Liver (tissue), 9 donors: Measurements from ENCODE around the gene LSM14B. TPM values are rescaled to one million over a fixed set of nuclear protein-coding genes. Genes with fewer than 3 reads are reported as not detected.

ENCODE experiments used
- DNase-seq: peaks from one replicate; pipeline ENCODE4 v3.0.0-alpha.2; 2017; ENCODE audit warnings: low spot score
- H3K27ac ChIP-seq, 2 donors: one replicate each; pipeline ENCODE4 v1.7.0; 2013; ENCODE audit warnings: inconsistent platforms in 2 of 2, low read length in 2 of 2, control low read depth in 1 of 2, low read depth in 1 of 2, mild to moderate bottlenecking in 1 of 2
- H3K27me3 ChIP-seq, 4 donors: one replicate each; pipeline versions ENCODE4 v1.6.1 to v1.7.0; 2013; ENCODE audit warnings: low read length in 3 of 4, inconsistent platforms in 1 of 4, mild to moderate bottlenecking in 1 of 4, moderate library complexity in 1 of 4; ENCODE audit not compliant: control insufficient read depth in 4 of 4, insufficient read depth in 4 of 4
- H3K36me3 ChIP-seq, 4 donors: one replicate each; pipeline versions ENCODE4 v1.6.1 to v1.7.0; 2013; ENCODE audit warnings: low read length in 3 of 4, mild to moderate bottlenecking in 3 of 4, low read depth in 1 of 4, moderate library complexity in 1 of 4; ENCODE audit not compliant: control insufficient read depth in 4 of 4, insufficient read depth in 3 of 4
- H3K4me1 ChIP-seq, 4 donors: one replicate each; pipeline versions ENCODE4 v1.6.1 to v1.7.0; 2013; ENCODE audit warnings: low read length in 3 of 4, mild to moderate bottlenecking in 3 of 4, moderate library complexity in 1 of 4; ENCODE audit not compliant: control insufficient read depth in 4 of 4, insufficient read depth in 4 of 4
- H3K4me3 ChIP-seq, 3 donors: one replicate each; pipeline versions ENCODE4 v1.6.1 to v1.7.0; 2013; ENCODE audit warnings: low read length in 3 of 3, control low read depth in 1 of 3, low read depth in 1 of 3, mild to moderate bottlenecking in 1 of 3
- H3K9ac ChIP-seq, 2 donors: one replicate each; pipeline ENCODE4 v1.7.0; 2013; ENCODE audit warnings: low read length in 2 of 2, mild to moderate bottlenecking in 2 of 2, moderate library complexity in 2 of 2, control low read depth in 1 of 2, low read depth in 1 of 2
- H3K9me3 ChIP-seq, 4 donors: one replicate each; pipeline versions ENCODE4 v1.6.1 to v1.7.0; 2013; ENCODE audit warnings: low read length in 3 of 4; ENCODE audit not compliant: control insufficient read depth in 4 of 4
- EGR1 ChIP-seq, 2 donors: IDR thresholded peaks; 2 replicates each; pipeline ENCODE4 v1.6.1; 2016 to 2018; ENCODE audit warnings: antibody characterized with exemption in 2 of 2, low read depth in 2 of 2
- FOXA1 ChIP-seq: IDR thresholded peaks from 2 replicates; pipeline ENCODE4 v1.6.1; 2016; ENCODE audit warnings: antibody characterized with exemption
- FOXA2 ChIP-seq: IDR thresholded peaks from 2 replicates; pipeline ENCODE4 v1.6.1; 2016; ENCODE audit warnings: antibody characterized with exemption
- GABPA ChIP-seq, 2 donors: IDR thresholded peaks in 1 of 2; conservative IDR thresholded peaks in 1 of 2; 2 replicates each; pipeline ENCODE4 v1.6.1; 2016; ENCODE audit warnings: antibody characterized with exemption in 2 of 2, mild to moderate bottlenecking in 1 of 2, moderate library complexity in 1 of 2
- HNF4A ChIP-seq, 2 donors: conservative IDR thresholded peaks; 2 replicates each; pipeline ENCODE4 v1.6.1; 2016; ENCODE audit warnings: antibody characterized with exemption in 2 of 2, mild to moderate bottlenecking in 2 of 2
- HNF4G ChIP-seq: IDR thresholded peaks from 2 replicates; pipeline ENCODE4 v1.6.1; 2016; ENCODE audit warnings: antibody characterized with exemption
- JUND ChIP-seq, 2 donors: IDR thresholded peaks; 2 replicates each; pipeline ENCODE4 v1.6.1; 2016; ENCODE audit warnings: antibody characterized with exemption in 2 of 2
- MAX ChIP-seq: IDR thresholded peaks from 2 replicates; pipeline ENCODE4 v1.6.1; 2016; ENCODE audit warnings: antibody characterized with exemption
- NR2F2 ChIP-seq: IDR thresholded peaks from 2 replicates; pipeline ENCODE4 v1.6.1; 2016; ENCODE audit warnings: antibody characterized with exemption
- RAD21 ChIP-seq, 2 donors: IDR thresholded peaks; 2 replicates each; pipeline ENCODE4 v1.6.1; 2016; ENCODE audit warnings: antibody characterized with exemption in 2 of 2, mild to moderate bottlenecking in 2 of 2
- RXRA ChIP-seq, 2 donors: IDR thresholded peaks; 2 replicates each; pipeline ENCODE4 v1.6.1; 2017 to 2018; ENCODE audit warnings: antibody characterized with exemption in 2 of 2, mild to moderate bottlenecking in 1 of 2
- SP1 ChIP-seq: IDR thresholded peaks from 2 replicates; pipeline ENCODE4 v1.6.1; 2018; ENCODE audit warnings: antibody characterized with exemption, mild to moderate bottlenecking
- TAF1 ChIP-seq: conservative IDR thresholded peaks from 2 replicates; pipeline ENCODE4 v1.6.1; 2016; ENCODE audit warnings: antibody characterized with exemption, mild to moderate bottlenecking
- YY1 ChIP-seq: IDR thresholded peaks from 2 replicates; pipeline ENCODE4 v1.6.1; 2016; ENCODE audit warnings: antibody characterized with exemption, mild to moderate bottlenecking
- WGBS: extraction: QIAGEN DNeasy Blood & Tissue Kit; methylation state at CpG from one replicate; pipeline ENCODE4 v1.1.7; 2013; 5-methylcytosine and 5-hydroxymethylcytosine counted together
- polyA plus RNA-seq, 2 donors: library from polyadenylated mRNA; stranded (reverse) in 1 of 2; unstranded in 1 of 2; fragments of 200-250 nt in 1 of 2; fragments of >200 nt in 1 of 2; fragmentation: Nextera tagmentation in 1 of 2; extraction: Ambion mirVana in 1 of 2; gene quantifications; one replicate each; pipeline versions ENCODE4 v1.2.1 to v1.2.3, GENCODE V29; 2013 to 2015
- total RNA-seq, 2 donors: library from RNA; depleted of rRNA; stranded (reverse); fragments of >200 nt; gene quantifications; one replicate each; pipeline ENCODE4 v1.2.3, GENCODE V29; 2014
- TF ChIP-seq, protein P1 (sequence below): IDR thresholded peaks from 2 replicates; pipeline ENCODE4 v1.6.1; 2016; ENCODE audit warnings: antibody characterized with exemption
- TF ChIP-seq, protein P2 (sequence below): fragments of 150-350 bp; IDR thresholded peaks from 2 replicates; pipeline ENCODE4 v1.5.1; 2017; ENCODE audit warnings: improper control_type of control experiment, low read depth, low read length; ENCODE audit not compliant: missing input control
- TF ChIP-seq, protein P3 (sequence below): IDR thresholded peaks from 2 replicates; pipeline ENCODE4 v1.6.1; 2016; ENCODE audit warnings: antibody characterized with exemption
- donor health status: healthy.
- donor health status: healthy.
- donor health status: healthy.
- donor health status: healthy.
- donor health status: healthy.

Gene LSM14B
- total and polyA plus RNA-seq, 4 donors, result 0.99 to 15.9 (median 13.3) TPM

GRCh38 chr20:62142252-62143080 lies 20.2 kb downstream of the LSM14B start (continued):
- TF ChIP-seq FOXA1 (no peak), RXRA (IDR thresholded peaks at IDR 0.05) (no peak), GABPA (IDR thresholded peaks at IDR 0.05 in 1 of 2, conservative IDR thresholded peaks at IDR 0.05 in 1 of 2) (no peak), JUND (IDR thresholded peaks at IDR 0.05) (no peak), RAD21 (IDR thresholded peaks at IDR 0.05) (no peak), HNF4G (no peak), NR2F2 (no peak), YY1 (no peak), SP1 (no peak)

DNA sequence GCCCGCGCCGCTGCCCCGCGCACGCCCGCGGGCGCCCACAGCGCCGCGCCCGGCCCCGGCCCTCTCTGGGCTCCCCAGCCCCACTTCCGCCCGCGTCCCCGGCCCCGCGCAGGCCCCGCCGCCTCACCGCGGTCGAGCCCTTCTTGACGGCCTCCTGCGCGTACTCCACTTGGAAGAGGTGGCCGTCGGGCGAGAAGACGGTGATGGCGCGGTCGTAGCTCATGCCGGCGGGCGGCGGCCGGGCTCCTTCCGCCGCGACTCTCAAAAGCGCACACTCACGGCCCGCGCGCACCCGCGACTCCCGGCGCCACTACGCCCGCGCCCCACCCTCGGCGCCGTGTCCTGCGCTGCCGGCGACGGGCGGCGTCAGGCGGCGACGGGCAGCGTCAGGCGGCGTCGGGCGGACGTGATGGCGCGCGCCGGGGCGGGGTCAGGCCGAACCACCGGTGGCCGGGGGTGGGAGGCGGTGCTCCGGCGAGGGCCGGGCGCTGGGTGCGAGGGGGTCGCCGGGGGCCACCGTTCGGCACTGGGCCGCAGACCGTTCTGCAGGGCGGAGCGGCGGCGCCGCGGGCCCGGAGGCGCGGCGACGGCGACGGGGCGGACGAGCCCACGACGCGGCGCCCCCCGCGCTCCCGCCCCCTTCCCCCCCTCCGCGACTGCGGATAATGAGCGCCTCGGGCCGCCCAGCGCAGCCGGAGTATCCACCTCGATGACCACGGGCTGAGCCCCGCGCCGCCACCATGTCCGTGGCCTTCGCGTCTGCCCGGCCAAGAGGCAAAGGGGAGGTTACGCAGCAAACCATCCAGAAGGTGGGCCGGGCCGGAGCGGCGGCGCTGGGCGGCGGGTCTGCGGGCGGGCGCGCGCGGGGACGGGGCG lies 21.0 kb downstream of the LSM14B start, which contains the start of the genes PSMA7 and SS18L1:
Gene PSMA7, minus strand, starts transcription at position 314 of the 876 bp plus-strand sequence. Its CDS starts 91 bp downstream, at position 223.
Gene SS18L1, plus strand, starts transcription at position 689 of the 876 bp plus-strand sequence. Its CDS starts 52 bp downstream, at position 741.
- under 1% methylated on average over 145 of the region's 148 CpGs for WGBS
- TF ChIP-seq YY1 (peak; percentile 75), TAF1 (no peak)
- peaks cover 8 to 22% (median 19%) of the 10 kb centered on the region in 4 donors for H3K36me3 ChIP-seq
- H3K4me3 ChIP-seq, result peak within 1 kb of the TSS; percentile 74 to 94 (median 82)
- no peaks in the 10 kb centered on the region for H3K27me3 ChIP-seq
- no peaks in the 10 kb centered on the region for H3K9me3 ChIP-seq
- peaks cover 23 to 57% (median 48%) of the 10 kb centered on the region in 4 donors for H3K4me1 ChIP-seq
- peak within 1 kb of the TSS; percentile 86 to 90 for H3K27ac ChIP-seq
- H3K9ac ChIP-seq, result peak within 1 kb of the TSS; percentile 87 to 95
- peak; percentile 89 for DNase-seq

DNA sequence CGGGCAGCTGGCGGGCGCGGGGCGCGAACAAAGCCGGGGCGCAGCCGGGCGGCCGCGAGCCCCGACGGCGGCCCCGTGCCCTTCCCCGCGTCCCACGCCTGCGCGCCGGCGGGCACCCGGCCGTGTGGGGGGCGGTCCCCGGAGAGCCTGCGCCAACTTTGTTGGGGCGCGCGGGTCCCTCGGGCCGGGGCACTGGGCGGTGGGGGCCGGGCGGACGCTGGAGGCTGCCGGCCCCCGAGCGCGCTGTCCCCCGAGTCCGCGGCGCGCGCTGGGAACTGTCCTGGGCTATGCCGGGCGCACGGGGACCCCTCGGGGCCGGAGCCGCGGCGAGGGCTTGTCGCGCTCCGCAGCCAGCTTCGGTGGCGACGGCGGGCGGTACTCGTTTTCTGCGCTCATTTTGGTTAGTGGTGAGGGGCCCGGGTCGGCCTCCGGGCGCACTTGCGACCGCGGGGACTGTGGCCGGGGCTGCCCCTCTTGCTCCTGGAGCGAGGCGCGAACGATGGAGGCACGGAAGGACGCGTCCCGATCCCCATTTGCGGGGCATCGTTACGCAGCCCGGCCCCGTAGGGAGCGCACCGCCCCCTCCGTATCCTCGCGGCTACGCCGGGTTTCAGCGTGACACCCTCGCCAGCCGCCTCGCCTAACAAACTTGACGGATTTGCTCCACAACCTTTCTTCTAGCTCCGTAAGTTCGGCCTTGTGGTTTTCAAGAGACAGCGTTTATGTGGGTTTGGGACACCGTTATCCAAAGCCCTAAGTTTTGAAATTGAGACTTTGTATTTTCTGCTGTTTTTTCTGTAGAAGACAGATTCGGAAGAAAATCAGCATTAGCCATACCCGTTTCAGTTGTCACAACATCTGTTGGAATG lies 21.9 kb downstream of the LSM14B start:
- H3K4me1 ChIP-seq, result peaks cover 25 to 66% (median 56%) of the 10 kb centered on the region in 4 donors
- peak overlapping the region; percentile 65 to 90 for H3K27ac ChIP-seq
- WGBS, result under 1% methylated on average over 104 of the region's 104 CpGs
- TF ChIP-seq RXRA (IDR thresholded peaks at IDR 0.05) (no peak), FOXA2 (no peak), MAX (no peak), EGR1 (IDR thresholded peaks at IDR 0.05; ENCODE audit: low read depth in 2 of 2) (no peak), HNF4A (conservative IDR thresholded peaks at IDR 0.05) (no peak), YY1 (peak; percentile 55), NR2F2 (no peak), JUND (IDR thresholded peaks at IDR 0.05) (no peak), FOXA1 (no peak), TAF1 (no peak), RAD21 (IDR thresholded peaks at IDR 0.05) (peak in 1 of 2 donors; percentile 37), GABPA (IDR thresholded peaks at IDR 0.05 in 1 of 2, conservative IDR thresholded peaks at IDR 0.05 in 1 of 2) (no peak)
- TF ChIP-seq, protein P1, sequence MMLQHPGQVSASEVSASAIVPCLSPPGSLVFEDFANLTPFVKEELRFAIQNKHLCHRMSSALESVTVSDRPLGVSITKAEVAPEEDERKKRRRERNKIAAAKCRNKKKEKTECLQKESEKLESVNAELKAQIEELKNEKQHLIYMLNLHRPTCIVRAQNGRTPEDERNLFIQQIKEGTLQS, result no peak
- TF ChIP-seq, protein P2, sequence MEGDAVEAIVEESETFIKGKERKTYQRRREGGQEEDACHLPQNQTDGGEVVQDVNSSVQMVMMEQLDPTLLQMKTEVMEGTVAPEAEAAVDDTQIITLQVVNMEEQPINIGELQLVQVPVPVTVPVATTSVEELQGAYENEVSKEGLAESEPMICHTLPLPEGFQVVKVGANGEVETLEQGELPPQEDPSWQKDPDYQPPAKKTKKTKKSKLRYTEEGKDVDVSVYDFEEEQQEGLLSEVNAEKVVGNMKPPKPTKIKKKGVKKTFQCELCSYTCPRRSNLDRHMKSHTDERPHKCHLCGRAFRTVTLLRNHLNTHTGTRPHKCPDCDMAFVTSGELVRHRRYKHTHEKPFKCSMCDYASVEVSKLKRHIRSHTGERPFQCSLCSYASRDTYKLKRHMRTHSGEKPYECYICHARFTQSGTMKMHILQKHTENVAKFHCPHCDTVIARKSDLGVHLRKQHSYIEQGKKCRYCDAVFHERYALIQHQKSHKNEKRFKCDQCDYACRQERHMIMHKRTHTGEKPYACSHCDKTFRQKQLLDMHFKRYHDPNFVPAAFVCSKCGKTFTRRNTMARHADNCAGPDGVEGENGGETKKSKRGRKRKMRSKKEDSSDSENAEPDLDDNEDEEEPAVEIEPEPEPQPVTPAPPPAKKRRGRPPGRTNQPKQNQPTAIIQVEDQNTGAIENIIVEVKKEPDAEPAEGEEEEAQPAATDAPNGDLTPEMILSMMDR, result no peak
- TF ChIP-seq, protein P3, sequence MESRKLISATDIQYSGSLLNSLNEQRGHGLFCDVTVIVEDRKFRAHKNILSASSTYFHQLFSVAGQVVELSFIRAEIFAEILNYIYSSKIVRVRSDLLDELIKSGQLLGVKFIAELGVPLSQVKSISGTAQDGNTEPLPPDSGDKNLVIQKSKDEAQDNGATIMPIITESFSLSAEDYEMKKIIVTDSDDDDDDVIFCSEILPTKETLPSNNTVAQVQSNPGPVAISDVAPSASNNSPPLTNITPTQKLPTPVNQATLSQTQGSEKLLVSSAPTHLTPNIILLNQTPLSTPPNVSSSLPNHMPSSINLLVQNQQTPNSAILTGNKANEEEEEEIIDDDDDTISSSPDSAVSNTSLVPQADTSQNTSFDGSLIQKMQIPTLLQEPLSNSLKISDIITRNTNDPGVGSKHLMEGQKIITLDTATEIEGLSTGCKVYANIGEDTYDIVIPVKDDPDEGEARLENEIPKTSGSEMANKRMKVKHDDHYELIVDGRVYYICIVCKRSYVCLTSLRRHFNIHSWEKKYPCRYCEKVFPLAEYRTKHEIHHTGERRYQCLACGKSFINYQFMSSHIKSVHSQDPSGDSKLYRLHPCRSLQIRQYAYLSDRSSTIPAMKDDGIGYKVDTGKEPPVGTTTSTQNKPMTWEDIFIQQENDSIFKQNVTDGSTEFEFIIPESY, result no peak
- H3K27me3 ChIP-seq, result no peaks in the 10 kb centered on the region
- no peaks in the 10 kb centered on the region for H3K9me3 ChIP-seq
- H3K4me3 ChIP-seq, result peak overlapping the region; percentile 68 to 94 (median 82)
- peaks cover 7 to 16% (median 12%) of the 10 kb centered on the region in 4 donors for H3K36me3 ChIP-seq
- H3K9ac ChIP-seq, result peak overlapping the region; percentile 19 to 46
- peak; percentile 59 for DNase-seq
